Central memory CD8-positive, alpha-beta T cell (primary cell): Measurements from ENCODE around the gene OGDH.

Source experiments
- ATAC-seq: fragments of 150-1000 bp; cut with Tn5 transposase; replicated peaks from 2 replicates; pipeline ENCODE4 v1.10.0; 2022; ENCODE audit warnings: mild to moderate bottlenecking, moderate FRiP score, moderate number of reproducible peaks; ENCODE audit not compliant: poor library complexity, severe bottlenecking; ENCODE audit errors: extremely low read depth
- DNase-seq, 2 donors: peaks; one replicate each; pipeline ENCODE4 v3.0.0; 2021; ENCODE audit warnings: low spot score in 2 of 2
- H3K27ac Mint-ChIP-seq: one replicate; pipeline ENCODE4 v1.8.0; 2022; ENCODE audit warnings: low read depth, mild to moderate bottlenecking, moderate library complexity, mixed read lengths
- H3K27me3 Mint-ChIP-seq: one replicate; pipeline ENCODE4 v1.8.0; 2022; ENCODE audit warnings: mixed read lengths
- H3K36me3 Mint-ChIP-seq: one replicate; pipeline ENCODE4 v1.8.0; 2022; ENCODE audit warnings: mild to moderate bottlenecking, moderate library complexity, mixed read lengths; ENCODE audit not compliant: insufficient read depth
- H3K4me1 Mint-ChIP-seq: one replicate; pipeline ENCODE4 v1.8.0; 2022; ENCODE audit warnings: mixed read lengths
- H3K4me3 Mint-ChIP-seq: one replicate; pipeline ENCODE4 v1.8.0; 2022; ENCODE audit warnings: mild to moderate bottlenecking, moderate library complexity, mixed read lengths
- H3K9me3 Mint-ChIP-seq: one replicate; pipeline ENCODE4 v1.8.0; 2022; ENCODE audit warnings: mixed read lengths

OGDH gene

DNA sequence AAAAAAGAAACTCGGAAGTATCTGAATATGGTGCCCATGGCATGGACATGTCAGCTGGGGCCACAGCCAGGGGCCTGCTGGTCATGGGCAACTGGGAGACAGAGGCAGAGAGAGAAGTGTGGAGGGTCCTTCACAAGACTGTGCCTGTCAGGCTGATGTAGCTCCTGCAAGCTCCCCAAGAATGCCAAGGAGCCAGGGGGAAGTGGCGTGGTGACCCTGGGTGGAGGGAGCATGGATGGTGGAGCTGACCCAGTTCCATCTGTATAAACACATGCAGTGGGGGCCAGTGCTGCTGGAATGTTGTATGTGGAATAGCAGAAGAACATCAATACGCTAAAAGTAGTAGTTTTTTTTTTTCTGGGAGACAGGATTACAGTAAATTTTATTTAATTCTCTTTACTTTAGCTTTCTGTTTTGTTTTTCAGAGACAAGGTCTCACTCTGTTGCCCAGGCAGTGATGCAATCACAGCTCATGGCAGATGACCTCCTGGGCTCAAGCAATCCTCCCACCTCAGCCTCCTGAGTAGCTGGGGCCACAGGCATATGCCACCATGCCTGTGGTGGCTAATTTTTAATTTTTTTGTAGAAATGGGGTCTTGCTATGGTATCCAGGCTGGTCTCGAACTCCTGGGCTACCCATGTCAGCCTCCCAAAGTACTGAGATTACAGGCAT, 131.8 kb downstream of the OGDH start:
- no peak for DNase-seq
- Mint-ChIP-seq H3K9me3 (no peaks in the 10 kb centered on the region), H3K27me3 (no peaks in the 10 kb centered on the region), H3K4me1 (peaks cover 9% of the 10 kb centered on the region), H3K4me3 (no peak overlapping the region), H3K36me3 (no peaks in the 10 kb centered on the region), H3K27ac (no peak overlapping the region)
- ATAC-seq = no peak

DNA sequence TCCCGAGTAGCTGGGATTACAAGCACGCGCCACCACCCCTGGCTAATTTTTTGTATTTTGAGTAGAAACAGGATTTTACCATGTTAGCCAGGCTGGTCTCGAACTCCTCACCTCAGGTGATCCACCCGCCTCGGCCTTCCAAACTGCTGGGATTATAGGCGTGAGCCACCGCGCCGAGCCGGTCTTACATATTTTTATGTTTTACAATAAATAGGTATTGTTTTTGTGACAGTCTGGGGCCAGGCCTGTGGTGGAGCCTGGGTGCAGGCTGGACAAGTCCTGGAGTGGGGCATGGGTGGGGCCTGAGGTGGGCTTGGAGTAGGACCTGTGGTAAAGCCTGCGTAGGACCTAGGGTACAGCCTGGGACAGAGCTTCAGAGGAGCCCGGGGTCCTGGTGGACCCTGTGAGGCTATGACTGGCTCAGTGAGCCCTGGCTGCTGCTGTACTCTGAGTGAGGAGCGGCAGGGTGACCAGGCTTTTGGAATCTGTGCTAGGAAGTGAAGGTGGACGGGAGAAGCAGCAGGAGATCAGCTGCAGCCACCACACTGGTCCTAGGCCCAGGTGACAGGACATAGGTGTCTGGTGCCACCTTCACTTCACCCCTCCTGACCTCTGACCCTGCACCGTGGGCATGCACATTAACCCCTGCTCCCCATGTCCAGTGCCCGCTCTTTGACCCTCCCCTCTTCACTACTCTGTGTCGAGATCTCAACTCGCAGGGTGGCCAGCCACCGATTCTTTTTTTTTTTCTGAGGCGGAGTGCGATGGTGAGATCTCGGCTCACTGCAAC, 132.6 kb downstream of the OGDH start:
- ATAC-seq (no peak), DNase-seq (no peak)
- Mint-ChIP-seq H3K27ac (no peak overlapping the region), H3K4me1 (peaks cover 9% of the 10 kb centered on the region), H3K9me3 (no peaks in the 10 kb centered on the region), H3K27me3 (no peaks in the 10 kb centered on the region), H3K4me3 (no peak overlapping the region), H3K36me3 (no peaks in the 10 kb centered on the region)

DNA sequence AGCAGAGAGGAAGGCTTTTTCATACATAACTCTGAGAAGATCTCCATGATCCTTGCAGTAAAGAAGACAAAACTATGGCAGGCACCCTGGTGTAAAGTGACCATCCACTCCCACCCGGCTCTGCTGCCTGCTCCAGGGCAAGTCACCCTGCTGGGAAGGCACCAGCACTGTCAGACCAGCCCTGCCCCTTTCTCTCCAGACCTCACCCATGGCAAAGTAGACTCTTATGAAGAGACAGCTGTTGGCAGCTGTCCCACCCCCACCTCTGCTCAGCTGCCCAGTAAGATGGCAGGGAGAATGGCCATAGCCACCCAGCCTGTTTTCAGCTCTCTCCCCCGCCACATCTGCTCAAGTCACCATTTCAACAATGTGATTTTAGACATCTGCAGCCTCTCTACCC, 133.6 kb downstream of the OGDH start:
- H3K27ac Mint-ChIP-seq = no peak overlapping the region
- DNase-seq (no peak), ATAC-seq (no peak)
- no peak overlapping the region for H3K4me3 Mint-ChIP-seq
- H3K36me3 Mint-ChIP-seq = no peaks in the 10 kb centered on the region
- H3K4me1 Mint-ChIP-seq = peaks cover 8% of the 10 kb centered on the region
- no peaks in the 10 kb centered on the region for H3K9me3 Mint-ChIP-seq
- no peaks in the 10 kb centered on the region for H3K27me3 Mint-ChIP-seq

DNA sequence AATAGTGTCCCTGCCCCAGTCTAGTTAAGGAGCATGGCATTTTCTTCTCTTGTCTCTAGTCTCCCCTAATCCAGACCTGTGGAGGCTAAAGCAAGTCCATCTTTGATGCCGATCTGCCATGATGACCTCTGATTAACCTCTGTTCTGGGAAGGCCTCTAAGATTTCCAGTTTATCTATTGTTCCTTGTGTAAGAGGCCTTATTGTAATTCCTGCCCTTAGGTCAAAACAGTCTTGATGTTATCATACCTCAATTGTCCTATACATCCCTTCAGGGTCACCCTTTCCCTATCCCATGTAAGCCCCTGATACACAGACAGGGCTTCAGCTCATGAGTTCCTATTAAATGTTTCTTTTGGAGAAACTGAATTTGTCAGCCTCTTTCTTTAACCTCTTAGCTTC, 137.3 kb downstream of the OGDH start:
- no peaks in the 10 kb centered on the region for H3K27me3 Mint-ChIP-seq
- no peaks in the 10 kb centered on the region for H3K9me3 Mint-ChIP-seq
- no peak overlapping the region for H3K27ac Mint-ChIP-seq
- DNase-seq (no peak), ATAC-seq (no peak)
- H3K4me3 Mint-ChIP-seq = no peak overlapping the region
- H3K36me3 Mint-ChIP-seq = no peaks in the 10 kb centered on the region
- peaks cover 6% of the 10 kb centered on the region for H3K4me1 Mint-ChIP-seq

DNA sequence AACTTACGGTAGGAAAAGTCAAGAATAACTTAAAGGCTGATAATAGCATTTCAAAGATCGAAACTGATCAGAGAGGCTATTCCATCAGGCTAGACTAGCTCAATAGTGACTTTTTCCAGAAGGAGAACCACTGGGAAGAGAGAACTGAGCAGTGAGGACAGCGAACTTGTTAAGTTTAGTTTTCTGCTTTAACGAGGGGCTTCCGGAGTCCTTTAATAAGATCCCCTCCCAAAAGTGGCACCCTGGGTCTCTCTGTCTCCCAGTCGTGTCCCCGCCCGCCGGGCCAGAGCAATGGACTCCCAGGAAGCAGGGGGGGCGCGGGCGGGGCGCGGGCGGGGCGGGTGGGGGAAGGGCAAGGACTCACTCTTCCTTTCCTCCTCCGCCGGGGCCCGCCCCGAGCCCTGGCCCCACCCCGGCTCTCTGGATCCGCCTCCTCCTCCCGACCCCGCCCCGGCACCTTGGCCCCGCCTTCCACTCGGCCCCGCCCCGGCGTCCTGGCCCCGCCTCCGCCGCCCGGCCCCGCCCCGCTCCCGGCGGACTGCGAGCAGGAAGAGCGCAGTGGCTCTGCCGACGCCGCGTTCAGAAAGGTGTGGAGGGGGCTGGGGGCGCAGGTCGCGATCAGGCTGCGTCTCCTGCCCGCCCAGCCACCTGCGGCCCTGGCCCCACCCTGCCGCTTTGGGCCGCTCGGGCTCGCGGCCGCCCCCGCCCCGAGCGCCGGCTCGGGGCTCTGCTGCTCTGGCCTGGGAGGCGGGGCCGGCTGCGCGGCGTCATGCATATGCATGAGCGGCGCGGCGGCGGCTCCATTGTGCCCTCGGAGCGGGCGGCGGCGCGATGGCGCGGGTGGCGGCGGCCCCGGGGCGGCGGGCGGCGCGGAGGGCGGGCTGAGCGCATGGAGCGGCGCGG, 141.9 kb downstream of the OGDH start, which contains the start of gene ZMIZ2:
Gene ZMIZ2, plus strand, starts transcription at position 803 of the 903 bp plus-strand sequence. CDS start 7,403 bp downstream, outside the sequence.
- H3K36me3 Mint-ChIP-seq = peaks cover 8% of the 10 kb centered on the region
- peak within 1 kb of the TSS; percentile 64 for H3K27ac Mint-ChIP-seq
- peak within 1 kb of the TSS; percentile 82 for H3K4me3 Mint-ChIP-seq
- H3K4me1 Mint-ChIP-seq = peaks cover 34% of the 10 kb centered on the region
- H3K9me3 Mint-ChIP-seq = no peaks in the 10 kb centered on the region
- DNase-seq (peak; percentile 89 to 93), ATAC-seq (peak; percentile 88)
- H3K27me3 Mint-ChIP-seq = no peaks in the 10 kb centered on the region

DNA sequence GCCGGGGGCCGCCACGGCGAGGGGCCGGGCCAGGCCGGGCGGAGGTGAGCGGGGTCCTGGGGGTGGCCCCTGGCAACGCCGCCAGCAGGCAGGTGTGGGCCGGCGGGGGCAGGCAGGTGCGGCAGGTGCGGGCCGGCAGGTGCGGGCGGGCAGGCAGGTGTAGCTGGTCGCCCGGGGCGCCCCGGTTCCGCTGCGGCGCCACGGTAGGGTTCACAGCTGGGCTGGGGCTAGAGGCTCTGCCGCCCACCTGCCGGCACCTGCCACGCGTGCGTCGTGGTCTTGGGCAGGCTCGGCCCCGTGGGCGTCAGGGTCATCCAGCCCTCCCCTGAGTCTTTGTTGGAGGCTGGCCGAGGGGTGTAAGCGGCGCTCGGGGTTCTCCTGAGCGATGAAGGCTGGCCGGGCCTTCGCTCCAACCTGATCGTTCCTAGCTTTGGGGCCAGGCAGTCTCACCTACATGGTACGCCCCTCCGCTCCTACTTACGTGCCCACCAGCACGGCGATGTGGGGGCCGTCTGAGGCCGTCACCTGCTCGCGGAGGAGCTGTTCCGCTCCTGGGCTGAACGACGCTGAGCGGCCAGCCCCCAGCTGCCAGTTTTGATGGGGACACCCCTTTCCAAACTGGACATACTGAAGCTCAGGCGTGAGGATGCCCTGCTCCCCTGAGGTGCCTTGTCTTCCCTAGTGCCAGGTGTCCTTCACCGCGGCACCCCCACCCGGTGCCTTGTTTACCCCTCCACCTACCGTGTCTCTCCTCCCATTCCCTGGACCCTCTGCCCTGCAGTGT, 142.7 kb downstream of the OGDH start:
- H3K9me3 Mint-ChIP-seq = no peaks in the 10 kb centered on the region
- DNase-seq (no peak), ATAC-seq (no peak)
- peak overlapping the region; percentile 82 for H3K4me3 Mint-ChIP-seq
- H3K4me1 Mint-ChIP-seq = peaks cover 34% of the 10 kb centered on the region
- peak overlapping the region; percentile 42 for H3K27ac Mint-ChIP-seq
- H3K27me3 Mint-ChIP-seq = no peaks in the 10 kb centered on the region
- H3K36me3 Mint-ChIP-seq = peaks cover 8% of the 10 kb centered on the region

DNA sequence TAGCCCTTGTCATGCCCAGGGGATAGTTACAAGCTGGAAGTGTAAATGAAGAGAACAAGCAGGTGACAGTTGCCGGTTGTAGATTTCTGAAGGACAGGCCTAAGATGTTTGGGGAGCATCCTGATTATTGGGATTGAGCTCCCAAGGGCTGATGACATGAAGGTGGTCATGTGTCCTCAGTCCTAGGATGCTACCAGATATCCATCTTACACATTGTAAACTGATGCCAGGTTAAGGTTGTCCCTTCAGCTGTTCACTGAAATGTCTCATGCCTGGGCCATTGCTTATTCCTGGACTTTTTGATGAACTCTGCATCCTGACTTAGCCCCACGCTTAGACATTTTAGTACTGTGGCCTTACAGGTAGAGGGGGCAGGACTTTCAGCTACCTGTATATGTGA, 143.6 kb downstream of the OGDH start:
- H3K4me3 Mint-ChIP-seq = peak overlapping the region; percentile 82
- ATAC-seq = no peak
- H3K27me3 Mint-ChIP-seq = no peaks in the 10 kb centered on the region
- peak overlapping the region; percentile 42 for H3K27ac Mint-ChIP-seq
- no peaks in the 10 kb centered on the region for H3K9me3 Mint-ChIP-seq
- no peak for DNase-seq
- H3K4me1 Mint-ChIP-seq = peaks cover 42% of the 10 kb centered on the region
- peaks cover 8% of the 10 kb centered on the region for H3K36me3 Mint-ChIP-seq

DNA sequence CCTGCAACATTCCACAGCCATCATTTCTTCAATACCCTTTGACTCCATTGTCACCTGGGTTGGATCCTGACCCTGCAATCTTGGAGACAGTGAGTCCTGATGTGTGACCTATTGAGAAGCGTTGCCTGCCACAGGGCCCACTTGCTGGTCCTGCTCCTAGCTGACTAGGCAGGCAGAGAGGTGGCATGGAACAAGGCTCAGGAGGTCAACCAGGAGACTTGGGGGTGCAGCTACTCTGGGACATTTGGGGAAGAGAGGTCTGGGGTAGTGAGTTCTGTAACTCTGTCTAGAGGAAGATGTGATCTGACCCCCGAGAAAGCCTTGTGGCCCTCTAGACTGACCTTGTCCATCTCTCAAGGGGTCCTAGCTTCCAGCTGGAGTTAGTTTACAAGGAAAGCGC, 144.0 kb downstream of the OGDH start:
- no peak for ATAC-seq
- DNase-seq = no peak
- peak overlapping the region; percentile 12 for H3K27ac Mint-ChIP-seq
- no peaks in the 10 kb centered on the region for H3K27me3 Mint-ChIP-seq
- H3K36me3 Mint-ChIP-seq = peaks cover 8% of the 10 kb centered on the region
- peaks cover 46% of the 10 kb centered on the region for H3K4me1 Mint-ChIP-seq
- H3K9me3 Mint-ChIP-seq = no peaks in the 10 kb centered on the region
- peak overlapping the region; percentile 82 for H3K4me3 Mint-ChIP-seq

DNA sequence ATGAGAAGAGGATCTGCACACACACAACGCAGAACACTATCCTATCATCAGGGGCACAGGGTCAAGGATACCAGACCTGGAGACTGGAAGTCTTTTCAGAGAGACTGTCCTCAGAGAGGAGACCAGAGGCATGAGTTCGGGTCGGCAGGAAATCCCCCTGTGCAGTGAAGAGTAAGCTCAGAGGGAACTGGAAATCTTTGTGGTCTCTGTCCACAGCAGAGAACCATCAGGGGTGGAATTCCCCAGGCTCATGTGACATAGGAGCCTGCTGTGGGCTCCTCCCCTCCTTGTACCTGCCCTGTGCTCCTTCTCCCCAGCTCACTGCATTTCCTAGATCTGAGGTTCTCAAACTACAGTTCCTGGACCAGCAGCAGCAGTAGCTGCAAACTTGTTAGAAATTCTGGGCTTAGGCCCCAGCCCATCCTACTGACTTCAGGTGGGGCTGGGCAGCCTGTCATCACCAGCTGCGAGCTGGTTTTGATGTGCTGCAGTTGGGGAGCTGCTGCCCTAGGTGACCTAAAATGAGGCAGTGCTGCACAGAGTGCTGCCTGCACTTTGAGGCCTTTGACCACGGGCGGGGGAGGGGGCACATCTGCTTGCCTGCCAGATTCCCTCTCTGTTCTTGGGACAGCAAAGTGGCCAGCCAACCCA, 144.6 kb downstream of the OGDH start:
- H3K4me1 Mint-ChIP-seq = peaks cover 47% of the 10 kb centered on the region
- peak overlapping the region; percentile 68 for H3K27ac Mint-ChIP-seq

DNA sequence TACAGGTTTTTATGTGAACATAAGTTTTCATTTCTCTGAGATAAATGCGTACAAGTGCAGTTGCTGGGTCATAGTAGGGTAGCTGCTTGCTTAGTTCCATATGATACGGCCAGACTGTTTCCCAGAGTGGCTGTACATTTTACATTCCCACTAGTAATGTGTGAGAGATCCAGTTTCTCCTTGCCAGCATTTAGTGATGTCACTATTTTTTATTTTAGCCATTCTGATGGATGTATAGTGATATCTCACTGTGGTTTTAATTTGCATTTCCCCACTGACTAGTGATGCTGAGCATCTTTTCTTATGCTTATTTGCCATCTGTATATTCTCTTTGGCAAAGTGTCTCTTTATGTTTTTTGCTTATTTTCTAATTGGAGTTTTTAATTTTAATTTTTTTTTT, 146.4 kb downstream of the OGDH start:
- Mint-ChIP-seq H3K4me3 (no peak overlapping the region), H3K27ac (peak overlapping the region; percentile 24)
- no peak for ATAC-seq

More for the DNA sequence above, 144.6 kb downstream of the OGDH start:
- no peaks in the 10 kb centered on the region for H3K9me3 Mint-ChIP-seq
- H3K27me3 Mint-ChIP-seq = no peaks in the 10 kb centered on the region
- ATAC-seq (peak; percentile 38), DNase-seq (peak in 1 of 2 donors; percentile 30)
- H3K36me3 Mint-ChIP-seq = peaks cover 8% of the 10 kb centered on the region
- peak overlapping the region; percentile 82 for H3K4me3 Mint-ChIP-seq

DNA sequence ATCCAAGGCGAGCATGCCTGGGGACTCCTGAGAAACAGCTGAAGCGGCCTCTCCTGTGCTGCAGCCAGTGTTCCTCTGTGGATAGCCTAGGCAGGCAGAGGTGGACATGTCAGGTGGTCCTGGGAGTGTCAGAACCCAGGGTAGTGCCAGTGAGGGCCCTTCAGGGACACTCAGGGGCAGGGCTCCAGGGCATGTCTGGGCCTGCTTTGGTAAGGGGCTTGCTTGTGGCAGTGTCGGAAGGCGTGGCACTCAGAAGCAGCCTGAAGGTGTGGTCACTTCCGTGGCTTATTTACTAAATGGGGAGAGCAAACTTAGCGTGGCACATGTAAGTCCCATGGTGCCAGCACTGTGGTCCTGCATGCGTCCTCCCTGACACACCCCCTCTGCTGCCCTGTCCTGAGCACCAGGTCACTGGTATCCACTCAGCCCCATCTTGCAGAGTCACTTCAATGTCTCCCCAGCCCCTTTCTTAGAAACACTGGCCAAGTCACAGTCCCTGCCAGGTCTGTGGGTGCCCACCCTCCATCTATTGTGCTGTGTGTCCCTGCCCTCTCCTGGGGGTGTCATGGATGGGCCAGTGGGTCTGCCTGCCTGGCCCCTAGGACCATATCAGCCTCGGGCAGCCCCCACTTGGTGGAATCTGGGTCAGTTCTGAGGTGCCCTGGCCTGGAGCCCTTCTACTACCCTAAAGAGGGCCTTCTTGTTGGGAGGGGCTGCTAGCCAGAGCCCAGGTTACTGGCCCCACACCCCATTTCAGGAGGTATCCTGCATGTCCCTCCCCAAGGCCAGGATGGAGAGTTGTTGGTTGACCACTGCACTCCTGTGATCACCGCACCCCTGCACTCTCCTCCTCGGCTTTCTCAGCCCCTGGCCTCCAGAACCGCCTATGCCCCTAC, 148.6 kb downstream of the OGDH start:
- Mint-ChIP-seq H3K4me3 (no peak overlapping the region), H3K9me3 (no peaks in the 10 kb centered on the region), H3K36me3 (peaks cover 7% of the 10 kb centered on the region), H3K27ac (peak overlapping the region; percentile 67), H3K27me3 (no peaks in the 10 kb centered on the region), H3K4me1 (peaks cover 34% of the 10 kb centered on the region)
- DNase-seq = no peak
- no peak for ATAC-seq

More for the DNA sequence above, 146.4 kb downstream of the OGDH start:
- no peaks in the 10 kb centered on the region for H3K27me3 Mint-ChIP-seq
- peaks cover 42% of the 10 kb centered on the region for H3K4me1 Mint-ChIP-seq
- H3K9me3 Mint-ChIP-seq = no peaks in the 10 kb centered on the region
- no peak for DNase-seq
- peaks cover 8% of the 10 kb centered on the region for H3K36me3 Mint-ChIP-seq
